AG04449 (cell line): Measurements from ENCODE around the gene UPB1.

ENCODE experiments used
- CTCF ChIA-PET: fragments of 350-600 bp; formaldehyde crosslinking; extraction: SDS; loops from one replicate; lab custom pipeline; 2021; ENCODE audit warnings: antibody characterized with exemption; lab: Yijun Ruan, JAX
- POLR2A ChIA-PET: fragments of 400-600, 350-600 bp; formaldehyde crosslinking; extraction: SDS; loops from one replicate; lab custom pipeline; 2020; ENCODE audit warnings: antibody characterized with exemption, inconsistent platforms; lab: Yijun Ruan, JAX
- DNase-seq: peaks from one replicate; pipeline ENCODE4 v3.0.0-alpha.2; 2010; ENCODE audit warnings: low read depth, low spot score
- H3K4me3 ChIP-seq: 2 replicates; pipeline ENCODE4 v1.5.1; 2011; ENCODE audit warnings: low read depth, mild to moderate bottlenecking, control low read depth, low read length
- TF ChIP-seq, protein P1 (sequence below): IDR thresholded peaks from one replicate; pipeline ENCODE4 v1.5.1; 2011; ENCODE audit warnings: mild to moderate bottlenecking, moderate library complexity, low read length, control low read depth, inconsistent platforms; ENCODE audit not compliant: insufficient read depth; ENCODE audit errors: missing control alignments

The UPB1 gene

GRCh38 chr22:24494528-24495364 is at the start of gene UPB1:
Gene UPB1 (plus strand): TSS chr22:24495332. CDS start chr22:24495404, 72 bp downstream.
- peak within 1 kb of the TSS; percentile 34 for H3K4me3 ChIP-seq
- TF ChIP-seq, protein P1, sequence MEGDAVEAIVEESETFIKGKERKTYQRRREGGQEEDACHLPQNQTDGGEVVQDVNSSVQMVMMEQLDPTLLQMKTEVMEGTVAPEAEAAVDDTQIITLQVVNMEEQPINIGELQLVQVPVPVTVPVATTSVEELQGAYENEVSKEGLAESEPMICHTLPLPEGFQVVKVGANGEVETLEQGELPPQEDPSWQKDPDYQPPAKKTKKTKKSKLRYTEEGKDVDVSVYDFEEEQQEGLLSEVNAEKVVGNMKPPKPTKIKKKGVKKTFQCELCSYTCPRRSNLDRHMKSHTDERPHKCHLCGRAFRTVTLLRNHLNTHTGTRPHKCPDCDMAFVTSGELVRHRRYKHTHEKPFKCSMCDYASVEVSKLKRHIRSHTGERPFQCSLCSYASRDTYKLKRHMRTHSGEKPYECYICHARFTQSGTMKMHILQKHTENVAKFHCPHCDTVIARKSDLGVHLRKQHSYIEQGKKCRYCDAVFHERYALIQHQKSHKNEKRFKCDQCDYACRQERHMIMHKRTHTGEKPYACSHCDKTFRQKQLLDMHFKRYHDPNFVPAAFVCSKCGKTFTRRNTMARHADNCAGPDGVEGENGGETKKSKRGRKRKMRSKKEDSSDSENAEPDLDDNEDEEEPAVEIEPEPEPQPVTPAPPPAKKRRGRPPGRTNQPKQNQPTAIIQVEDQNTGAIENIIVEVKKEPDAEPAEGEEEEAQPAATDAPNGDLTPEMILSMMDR: no peak
- CTCF ChIA-PET: interaction anchor here (1.0 to 4.2 kb wide), 2 partner anchors 12 to 88 kb away, joined by 3 to 16 read pairs; no protein-coding TSS in a partner anchor
- POLR2A ChIA-PET: no interaction called here
- DNase-seq: no peak

DNA sequence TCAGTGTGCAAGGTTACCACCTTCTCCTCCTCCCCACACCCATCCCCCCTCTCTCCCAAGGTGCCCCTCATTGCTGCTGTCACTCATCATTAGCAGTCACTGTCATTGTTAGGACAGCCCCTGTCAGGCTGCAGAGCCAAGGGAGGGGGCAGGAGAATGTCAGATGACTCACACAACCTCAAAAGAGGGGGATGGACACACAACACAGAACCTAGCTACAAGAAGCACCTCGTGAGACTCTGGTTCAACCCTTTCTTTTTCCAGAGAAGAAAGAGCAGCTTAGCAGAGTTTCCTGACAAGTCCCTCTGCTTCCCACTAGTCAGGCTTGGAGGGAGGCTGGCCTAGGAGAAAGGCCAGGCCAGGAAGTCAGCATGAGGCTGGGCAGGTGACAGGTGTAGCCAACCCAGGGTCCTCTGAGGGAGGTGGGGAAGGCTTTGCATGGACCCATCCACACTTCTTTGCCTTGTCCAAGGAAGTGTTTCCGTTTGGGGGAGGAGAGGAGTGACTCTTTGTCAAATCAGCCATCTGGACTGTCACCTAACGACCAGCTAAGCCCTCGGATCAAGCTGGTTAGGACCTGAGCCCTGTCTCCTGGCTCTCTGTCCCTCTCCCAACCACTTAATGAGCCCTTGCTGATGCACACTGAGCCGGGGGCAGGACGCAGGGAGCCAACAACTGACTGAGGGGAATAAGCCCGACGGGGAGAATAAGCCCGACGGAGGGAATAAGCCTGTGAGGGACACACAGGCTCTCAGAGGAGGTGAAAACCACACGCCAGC is 49.5 kb upstream of the UPB1 start:
- CTCF ChIA-PET: interaction anchor here (1.3 to 1.6 kb wide), 2 partner anchors 11 to 22 kb away, joined by 3 to 5 read pairs; no protein-coding TSS in a partner anchor
- H3K4me3 ChIP-seq: no peak overlapping the region
- POLR2A ChIA-PET: no interaction called here
- TF ChIP-seq, protein P1: no peak
- no peak for DNase-seq

GRCh38 chr22:24446260-24446611 is 48.9 kb upstream of the UPB1 start:
- CTCF ChIA-PET: interaction anchor here (0.9 to 1.6 kb wide), 2 partner anchors 10 to 22 kb away, joined by 3 to 5 read pairs; no protein-coding TSS in a partner anchor
- DNase-seq: no peak
- POLR2A ChIA-PET: no interaction called here
- H3K4me3 ChIP-seq: no peak overlapping the region
- TF ChIP-seq, protein P1: no peak

- no peak for DNase-seq
- H3K4me3 ChIP-seq: no peak overlapping the region
- CTCF ChIA-PET: interaction anchor here (0.9 kb wide), 1 partner anchor 19 kb away, joined by 3 read pairs; no protein-coding TSS in a partner anchor
- POLR2A ChIA-PET: no interaction called here
- TF ChIP-seq, protein P1: no peak
Observed at GRCh38 chr22:24450610-24451009, 44.5 kb upstream of the UPB1 start.

GRCh38 chr22:24451162-24451561 is 44.0 kb upstream of the UPB1 start:
- CTCF ChIA-PET: interaction anchor here (0.9 kb wide), 1 partner anchor 20 kb away, joined by 3 read pairs; no protein-coding TSS in a partner anchor
- TF ChIP-seq, protein P1: no peak
- H3K4me3 ChIP-seq: no peak overlapping the region
- POLR2A ChIA-PET: no interaction called here
- DNase-seq: no peak
